B cell (primary cell): ENCODE measurements around the gene CD180. TPM values are rescaled to one million over a fixed set of nuclear protein-coding genes. Genes with fewer than 3 reads are reported as not detected.

Experiments
- ATAC-seq: fragments of 200-7000 bp; cut with Tn5 transposase; one replicate; pipeline ENCODE4 v1.10.0; 2021; ENCODE audit warnings: low read depth, mild to moderate bottlenecking, moderate number of reproducible peaks, moderate library complexity
- CTCF ChIA-PET: fragments of 350-600 bp; sonication (Branson Sonifier 250); formaldehyde crosslinking; loops from one replicate; lab custom pipeline; 2021; ENCODE audit warnings: antibody characterized with exemption, inconsistent platforms; lab: Charles Lee
- POLR2A ChIA-PET: fragments of 350-600 bp; sonication (Branson Sonifier 250); formaldehyde crosslinking; loops from one replicate; lab custom pipeline; 2021; ENCODE audit warnings: antibody characterized with exemption; lab: Charles Lee
- DNase-seq: peaks from one replicate; pipeline ENCODE4 v3.0.0; 2013
- H2AFZ ChIP-seq: 2 replicates; pipeline ENCODE4 v1.6.1; 2012; ENCODE audit warnings: mild to moderate bottlenecking, low read depth, low read length; ENCODE audit not compliant: insufficient read depth, poor library complexity, severe bottlenecking
- H3K27ac ChIP-seq, 2 donors: 1 replicate in 1 of 2; 2 replicates in 1 of 2; pipeline ENCODE4 v1.5.1; 2012 to 2013; ENCODE audit warnings: low read length in 2 of 2, mild to moderate bottlenecking in 2 of 2, moderate library complexity in 1 of 2
- H3K27me3 ChIP-seq, 4 experiments: fragments of 200-600 bp in 1 of 4; sonication (generic) in 1 of 4; replicated peaks in 1 of 4; 1 replicate in 2 of 4; 2 replicates in 2 of 4; pipeline versions ENCODE4 v1.6.1 to v1.7.0; 2013 to 2016; ENCODE audit warnings: low read length in 3 of 4, mild to moderate bottlenecking in 2 of 4, mixed read lengths in 1 of 4, moderate library complexity in 1 of 4; ENCODE audit not compliant: insufficient read depth in 4 of 4, control insufficient read depth in 3 of 4; ENCODE audit errors: control extremely low read depth in 1 of 4
- H3K36me3 ChIP-seq, 2 experiments: replicated peaks in 1 of 2; 1 replicate in 1 of 2; 2 replicates in 1 of 2; pipeline versions ENCODE4 v1.6.1 to v1.7.1; 2013; ENCODE audit warnings: low read length in 1 of 2; ENCODE audit not compliant: insufficient read depth in 2 of 2, control insufficient read depth in 1 of 2; ENCODE audit errors: control extremely low read depth in 1 of 2, extremely low read depth in 1 of 2
- H3K4me1 ChIP-seq, 2 donors: fragments of 200-600 bp in 1 of 2; sonication (generic) in 1 of 2; 1 replicate in 1 of 2; 2 replicates in 1 of 2; pipeline versions ENCODE4 v1.5.1 to v1.6.1; 2013 to 2017; ENCODE audit warnings: low read length in 2 of 2; ENCODE audit not compliant: control insufficient read depth in 2 of 2, insufficient read depth in 2 of 2
- H3K4me2 ChIP-seq: replicated peaks from 2 replicates; pipeline ENCODE3; 2012; ENCODE audit warnings: mild to moderate bottlenecking, low read depth, low read length; ENCODE audit not compliant: poor library complexity, severe bottlenecking
- H3K4me3 ChIP-seq, 5 experiments: fragments of 200-600 bp in 1 of 5; sonication (generic) in 1 of 5; 1 replicate in 3 of 5; 2 replicates in 2 of 5; pipeline versions ENCODE4 v1.5.1 to v1.7.0; 2011 to 2016; ENCODE audit warnings: low read length in 4 of 5, mild to moderate bottlenecking in 4 of 5, low read depth in 2 of 5, control low read depth in 1 of 5, moderate library complexity in 1 of 5; ENCODE audit not compliant: insufficient read depth in 1 of 5; ENCODE audit errors: control extremely low read depth in 1 of 5, extremely low read depth in 1 of 5
- H3K79me2 ChIP-seq: fragments of 200-600 bp; sonication (generic); one replicate; pipeline ENCODE4 v1.6.0; 2016; ENCODE audit warnings: low read length; ENCODE audit not compliant: control insufficient read depth, insufficient read depth
- H3K9ac ChIP-seq: fragments of 200-600 bp; sonication (generic); 2 replicates; pipeline ENCODE4 v1.6.1; 2017; ENCODE audit warnings: mild to moderate bottlenecking, low read length, moderate library complexity
- H3K9me3 ChIP-seq, 3 donors: one replicate each; pipeline versions ENCODE4 v1.6.1 to v1.7.1; 2013; ENCODE audit warnings: low read length in 2 of 3; ENCODE audit not compliant: control insufficient read depth in 2 of 3, insufficient read depth in 1 of 3; ENCODE audit errors: control extremely low read depth in 1 of 3
- H4K20me1 ChIP-seq: 2 replicates; pipeline ENCODE4 v1.6.0; 2012; ENCODE audit warnings: mild to moderate bottlenecking, low read length; ENCODE audit not compliant: insufficient read depth, control insufficient read depth, poor library complexity, severe bottlenecking
- H3K27ac Mint-ChIP-seq: one replicate; pipeline ENCODE4 v1.8.0; 2021; ENCODE audit warnings: mixed read lengths
- H3K27me3 Mint-ChIP-seq: one replicate; pipeline ENCODE4 v1.8.0; 2021; ENCODE audit warnings: mixed read lengths
- H3K4me1 Mint-ChIP-seq: one replicate; pipeline ENCODE4 v1.8.0; 2021; ENCODE audit warnings: mixed read lengths
- H3K4me3 Mint-ChIP-seq: one replicate; pipeline ENCODE4 v1.8.0; 2021; ENCODE audit warnings: mixed read lengths
- H3K9me3 Mint-ChIP-seq: one replicate; pipeline ENCODE4 v1.8.0; 2022; ENCODE audit warnings: mixed read lengths; ENCODE audit not compliant: insufficient read depth
- EZH2 ChIP-seq: IDR thresholded peaks from 2 replicates; pipeline ENCODE4 v1.6.1; 2012; ENCODE audit warnings: borderline replicate concordance, low read depth, mild to moderate bottlenecking, moderate library complexity, low read length; ENCODE audit not compliant: insufficient read depth, poor library complexity, severe bottlenecking
- WGBS: methylation state at CpG from one replicate; pipeline ENCODE4 v1.1.5; 2013; ENCODE audit warnings: missing lambda C conversion rate; ENCODE audit not compliant: insufficient coverage; 5-methylcytosine and 5-hydroxymethylcytosine counted together
- intact Hi-C: fragments of 100-400 bp; cut with micrococcal nuclease; formaldehyde crosslinking; loops from one replicate; pipeline ENCODE4 v1.10.0; 2022
- polyA plus RNA-seq: library from polyadenylated mRNA; depleted of rRNA; stranded (reverse); fragments of >200 nt; gene quantifications from 2 replicates; pipeline ENCODE4 v1.2.3, GENCODE V29; 2012
- total RNA-seq, 2 donors: library from RNA; stranded (reverse); fragments of 120-200 nt in 1 of 2; gene quantifications; 1 replicate in 1 of 2; 2 replicates in 1 of 2; pipeline versions ENCODE4 v1.2.3 to v1.2.4, GENCODE V29; 2013 to 2022
- TF ChIP-seq, protein P1 (sequence below): fragments of 200-600 bp; IDR thresholded peaks from one replicate; pipeline ENCODE4 v1.8.0; 2022; ENCODE audit warnings: antibody characterized with exemption, mild to moderate bottlenecking

CD180 gene
- total and polyA plus RNA-seq, 2 donors (not counting 1 experiment from before 2014, with no cell fraction given), result 16.1 to 16.4 TPM

DNA sequence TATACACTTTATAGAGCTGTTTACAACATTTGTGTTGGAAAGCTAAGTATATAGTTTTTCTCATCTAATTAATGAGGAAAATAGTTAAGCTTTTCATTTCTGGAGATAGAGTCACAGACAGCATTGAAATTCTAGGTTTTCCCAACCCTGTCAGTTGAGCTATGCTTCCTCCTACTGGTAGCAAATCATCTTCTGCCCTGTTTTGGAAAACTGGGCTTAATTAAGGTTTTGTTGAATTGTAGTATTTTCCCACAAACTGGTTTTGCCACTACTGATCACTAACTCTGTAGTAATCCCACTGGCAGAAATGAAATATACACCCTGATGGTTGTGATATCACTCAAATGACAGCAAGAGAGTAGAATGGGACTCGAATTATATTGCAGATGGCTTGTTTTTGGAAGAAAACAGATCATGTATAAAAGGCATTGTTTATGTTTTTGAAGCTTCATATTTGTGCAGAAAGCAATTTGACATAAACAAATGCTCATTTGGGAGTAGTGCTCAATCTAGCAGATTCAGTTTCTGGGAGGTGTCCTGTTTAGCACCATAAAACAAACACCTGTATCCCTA, 46.6 kb downstream of the CD180 start:
- no peak overlapping the region for H2AFZ ChIP-seq
- no peaks in the 10 kb centered on the region for H3K79me2 ChIP-seq
- ATAC-seq, result no peak
- intact Hi-C loops, result loop anchor here (10.0 kb wide), 1 partner anchor 145 kb away; no protein-coding TSS in a partner anchor
- 86% methylated on average over 1 of the region's 1 CpG for WGBS
- ChIA-PET CTCF (interaction anchor here (0.6 to 2.1 kb wide), 6 partner anchors 9 to 163 kb away, joined by 3 to 7 read pairs (median 4); no protein-coding TSS in a partner anchor), POLR2A (no interaction called here)
- no peak overlapping the region for H3K27ac ChIP-seq
- no peaks in the 10 kb centered on the region for H3K27me3 ChIP-seq
- no peaks in the 10 kb centered on the region for H3K9me3 ChIP-seq
- no peak overlapping the region for H3K9ac ChIP-seq
- Mint-ChIP-seq H3K4me3 (no peak overlapping the region), H3K27ac (no peak overlapping the region), H3K9me3 (no peaks in the 10 kb centered on the region), H3K27me3 (no peaks in the 10 kb centered on the region), H3K4me1 (no peaks in the 10 kb centered on the region)
- no peaks in the 10 kb centered on the region for H3K36me3 ChIP-seq
- H3K4me3 ChIP-seq, result no peak overlapping the region
- no peaks in the 10 kb centered on the region for H4K20me1 ChIP-seq
- TF ChIP-seq, protein P1, sequence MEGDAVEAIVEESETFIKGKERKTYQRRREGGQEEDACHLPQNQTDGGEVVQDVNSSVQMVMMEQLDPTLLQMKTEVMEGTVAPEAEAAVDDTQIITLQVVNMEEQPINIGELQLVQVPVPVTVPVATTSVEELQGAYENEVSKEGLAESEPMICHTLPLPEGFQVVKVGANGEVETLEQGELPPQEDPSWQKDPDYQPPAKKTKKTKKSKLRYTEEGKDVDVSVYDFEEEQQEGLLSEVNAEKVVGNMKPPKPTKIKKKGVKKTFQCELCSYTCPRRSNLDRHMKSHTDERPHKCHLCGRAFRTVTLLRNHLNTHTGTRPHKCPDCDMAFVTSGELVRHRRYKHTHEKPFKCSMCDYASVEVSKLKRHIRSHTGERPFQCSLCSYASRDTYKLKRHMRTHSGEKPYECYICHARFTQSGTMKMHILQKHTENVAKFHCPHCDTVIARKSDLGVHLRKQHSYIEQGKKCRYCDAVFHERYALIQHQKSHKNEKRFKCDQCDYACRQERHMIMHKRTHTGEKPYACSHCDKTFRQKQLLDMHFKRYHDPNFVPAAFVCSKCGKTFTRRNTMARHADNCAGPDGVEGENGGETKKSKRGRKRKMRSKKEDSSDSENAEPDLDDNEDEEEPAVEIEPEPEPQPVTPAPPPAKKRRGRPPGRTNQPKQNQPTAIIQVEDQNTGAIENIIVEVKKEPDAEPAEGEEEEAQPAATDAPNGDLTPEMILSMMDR, result no peak
- no peak for TF ChIP-seq EZH2
- no peak overlapping the region for H3K4me2 ChIP-seq
- H3K4me1 ChIP-seq, result no peaks in the 10 kb centered on the region
- no peak for DNase-seq

DNA sequence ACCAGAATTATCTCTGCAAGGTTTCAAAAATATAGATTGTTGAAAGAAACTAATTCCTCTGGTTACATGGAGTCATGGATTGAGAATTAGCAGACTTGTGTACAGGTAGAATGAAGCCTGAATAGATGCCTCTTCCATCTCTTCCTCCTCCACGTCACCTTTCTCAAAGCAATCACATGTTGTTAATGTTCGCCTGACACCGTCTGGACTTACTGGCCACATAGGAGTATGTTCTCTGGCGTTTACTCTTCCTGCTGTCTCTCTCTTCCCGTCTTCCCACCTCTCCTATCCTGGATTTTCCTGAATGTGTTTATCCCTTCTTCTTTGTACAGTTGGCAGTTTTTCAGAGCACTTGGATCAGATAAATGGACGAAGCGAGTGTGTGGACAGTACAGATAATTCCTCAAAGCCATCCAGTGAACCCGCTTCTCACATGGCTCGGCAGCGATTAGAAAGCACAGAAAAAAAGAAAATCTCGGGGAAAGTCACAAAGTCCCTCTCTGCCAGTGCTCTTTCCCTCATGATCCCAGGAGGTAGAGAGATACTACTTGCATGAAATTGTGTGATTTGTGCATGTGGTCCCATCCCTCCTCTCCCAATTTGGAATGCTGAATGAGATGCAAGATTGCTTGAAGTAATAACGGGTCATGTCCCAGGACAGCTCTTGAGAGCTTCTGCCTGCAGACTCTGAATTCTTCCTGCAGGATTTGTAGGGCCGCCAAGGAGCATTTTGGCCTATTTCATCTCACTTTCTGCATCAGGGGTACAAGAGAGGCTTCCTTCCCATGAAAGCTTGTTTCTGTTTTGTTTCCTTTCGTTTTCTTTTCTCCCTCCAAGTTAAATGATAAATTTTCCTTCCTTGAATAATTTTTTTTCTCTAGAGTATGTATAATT, 47.3 kb downstream of the CD180 start:
- intact Hi-C loops, result no loop called here
- Histone ChIP-seq H2AFZ (no peak overlapping the region), H3K27ac (no peak overlapping the region), H3K27me3 (no peaks in the 10 kb centered on the region), H3K9ac (no peak overlapping the region), H4K20me1 (no peaks in the 10 kb centered on the region), H3K4me3 (no peak overlapping the region), H3K4me2 (no peak overlapping the region), H3K9me3 (no peaks in the 10 kb centered on the region), H3K36me3 (no peaks in the 10 kb centered on the region), H3K4me1 (no peaks in the 10 kb centered on the region), H3K79me2 (no peaks in the 10 kb centered on the region)
- Mint-ChIP-seq H3K27ac (no peak overlapping the region), H3K9me3 (no peaks in the 10 kb centered on the region), H3K4me3 (no peak overlapping the region), H3K27me3 (no peaks in the 10 kb centered on the region), H3K4me1 (no peaks in the 10 kb centered on the region)
- DNase-seq, result no peak
- ATAC-seq, result no peak
- CTCF ChIA-PET, result interaction anchor here (0.6 to 2.1 kb wide), 4 partner anchors 9 to 163 kb away, joined by 4 to 7 read pairs (median 4); no protein-coding TSS in a partner anchor
- 97% methylated on average over 8 of the region's 14 CpGs for WGBS
- TF ChIP-seq, protein P1, result no peak
- TF ChIP-seq EZH2, result no peak
- POLR2A ChIA-PET, result no interaction called here
